ENCODE measurements around the gene MTHFD1L. TPM values are rescaled to one million over a fixed set of nuclear protein-coding genes. Genes with fewer than 3 reads are reported as not detected.
A peak's percentile ranks its signal among the peaks of the same experiment; 100 is the strongest.

Gene MTHFD1L
- total and polyA plus RNA-seq, 2 of the 4 experiments (the other 2 are of a cell fraction), result 43.5 to 53.2 TPM

- Histone ChIP-seq H3K9me1 (ENCODE audit: insufficient read depth, low read length) (peaks cover 17% of the 10 kb centered on the region), H2BK20ac (ENCODE audit: low read depth, low read length) (no peak overlapping the region), H2AFZ (replicated peaks; ENCODE audit: low read length, poor library complexity) (no peak overlapping the region), H4K91ac (ENCODE audit: insufficient read depth, low read depth, low read length) (no peak overlapping the region), H2BK5ac (ENCODE audit: low read depth, low read length, poor library complexity, severe bottlenecking) (no peak overlapping the region), H4K20me1 (ENCODE audit: insufficient read depth, low read length) (no peaks in the 10 kb centered on the region; the same call in 1 of the 2 replicates), H3K79me1 (ENCODE audit: low read depth in 1 of 2, low read length in 2 of 2) (peaks cover 44 to 66% of the 10 kb centered on the region in 2 experiments), H3K4me2 (ENCODE audit: low read depth, low read length) (no peak overlapping the region), H2AK5ac (ENCODE audit: low read depth, low read length) (no peak overlapping the region), H3K27me3 (ENCODE audit: control insufficient read depth, insufficient read depth, low read length) (no peaks in the 10 kb centered on the region), H3K4me1 (ENCODE audit: control insufficient read depth, insufficient read depth, low read length) (peaks cover 20% of the 10 kb centered on the region), H4K5ac (ENCODE audit: low read depth, low read length) (no peak overlapping the region), H3K36me3 (ENCODE audit: control insufficient read depth, insufficient read depth, low read length) (peaks cover 37% of the 10 kb centered on the region), H3K56ac (ENCODE audit: extremely low read depth, insufficient read depth, low read length) (no peak overlapping the region), H3K9ac (ENCODE audit: low read depth, low read length) (no peak overlapping the region), H3K23ac (ENCODE audit: low read depth, low read length) (no peak overlapping the region), H2BK15ac (ENCODE audit: low read depth, low read length) (no peak overlapping the region), H3K9me3 (ENCODE audit: control insufficient read depth, insufficient read depth, low read length) (no peaks in the 10 kb centered on the region), H3K18ac (ENCODE audit: low read depth, low read length) (no peak overlapping the region), H3K4me3 (ENCODE audit: insufficient read depth, low read depth, low read length) (no peak overlapping the region), H3K27ac (ENCODE audit: insufficient read depth, low read length) (no peak overlapping the region), H2AK9ac (replicated peaks; ENCODE audit: low read depth, low read length, poor library complexity) (no peak overlapping the region), H4K8ac (ENCODE audit: low read depth in 2 of 2, low read length in 2 of 2) (peak overlapping the region in 1 of 2 experiments; percentile 6; a peak in 1 of 4 replicates), H2BK120ac (ENCODE audit: low read depth, low read length) (no peak overlapping the region), H3K14ac (replicated peaks; ENCODE audit: low read depth, low read length) (no peak overlapping the region), H3K4ac (ENCODE audit: low read depth, low read length) (no peak overlapping the region)
- dilution Hi-C loops (cut with HindIII; ENCODE audit: low sequenced_read_pairs, unreplicated experiment) (no loop called here), in situ Hi-C loops (cut with MboI; ENCODE audit: low sequenced_read_pairs) (no loop called here), intact Hi-C loops (cut with micrococcal nuclease) (loop anchor here (10.0 kb wide), 1 partner anchor 166 kb away; no protein-coding TSS in a partner anchor)
- TF ChIP-seq POLR2A (IDR thresholded peaks at IDR 0.05; ENCODE audit: low read depth, low read length), result peak; percentile 49; the same call in 1 of the 2 replicates
- no peak for TF ChIP-seq NFE2L2 (IDR thresholded peaks at IDR 0.05; ENCODE audit: low read depth, low read length)
- ATAC-seq (ENCODE audit: low read depth) (no peak), DNase-seq (no peak)
- WGBS, 2 experiments (ENCODE audit: extremely low coverage in 2 of 2, insufficient read length in 1 of 2), result no CpG with 5 or more reads among the region's 2 CpGs
- POLR2A ChIA-PET (ENCODE audit: unreplicated experiment), result no interaction called here
- CTCF ChIA-PET, result no interaction called here
- no TSS peak for BruUV-seq (replicated peaks)
Observed at GRCh38 chr6:150899231-150899630, 33.7 kb downstream of the MTHFD1L start.
